Measurements from ENCODE around the gene RNF130. TPM values are rescaled to one million over a fixed set of nuclear protein-coding genes. Genes with fewer than 3 reads are reported as not detected.

RNF130 gene
- total RNA-seq, 1 experiment from 2014 or later: 31.8 TPM

GRCh38 chr5:180012316-180012715, 59.2 kb downstream of the RNF130 start:
- no peak for DNase-seq (ENCODE audit: unreplicated experiment)
- H3K36me3 Mint-ChIP-seq (ENCODE audit: insufficient read depth, unreplicated experiment): peaks cover 14% of the 10 kb centered on the region
- TF ChIP-seq CTCF (IDR thresholded peaks at IDR 0.05; ENCODE audit: unreplicated experiment): no peak
- intact Hi-C loops (cut with micrococcal nuclease): no loop called here
- H3K27ac Mint-ChIP-seq (ENCODE audit: low read depth, unreplicated experiment): no peak overlapping the region
- CTCF ChIA-PET: no interaction called here
- no peaks in the 10 kb centered on the region for H3K4me1 Mint-ChIP-seq (ENCODE audit: insufficient read depth, unreplicated experiment)
- H3K9me3 Mint-ChIP-seq (ENCODE audit: unreplicated experiment): no peaks in the 10 kb centered on the region
- no peaks in the 10 kb centered on the region for H3K27me3 Mint-ChIP-seq (ENCODE audit: insufficient read depth, unreplicated experiment)
- no peak overlapping the region for H3K4me3 Mint-ChIP-seq (ENCODE audit: unreplicated experiment)
- POLR2A ChIA-PET: interaction anchor here (0.9 kb wide), 1 partner anchor 13 kb away, joined by 3 read pairs; no protein-coding TSS in a partner anchor
- BruUV-seq (replicated peaks): no TSS peak

- no peaks in the 10 kb centered on the region for H3K9me3 Mint-ChIP-seq (ENCODE audit: unreplicated experiment)
- intact Hi-C loops (cut with micrococcal nuclease): no loop called here
- DNase-seq (ENCODE audit: unreplicated experiment): no peak
- H3K4me1 Mint-ChIP-seq (ENCODE audit: insufficient read depth, unreplicated experiment): no peaks in the 10 kb centered on the region
- no peak overlapping the region for H3K4me3 Mint-ChIP-seq (ENCODE audit: unreplicated experiment)
- BruUV-seq (replicated peaks): no TSS peak
- no peak for TF ChIP-seq CTCF (IDR thresholded peaks at IDR 0.05; ENCODE audit: unreplicated experiment)
- no peak overlapping the region for H3K27ac Mint-ChIP-seq (ENCODE audit: low read depth, unreplicated experiment)
- no peaks in the 10 kb centered on the region for H3K27me3 Mint-ChIP-seq (ENCODE audit: insufficient read depth, unreplicated experiment)
- peaks cover 14% of the 10 kb centered on the region for H3K36me3 Mint-ChIP-seq (ENCODE audit: insufficient read depth, unreplicated experiment)
- CTCF ChIA-PET: no interaction called here
- POLR2A ChIA-PET: no interaction called here
Measured at GRCh38 chr5:180010636-180011035, 60.9 kb downstream of the RNF130 start.

- no peaks in the 10 kb centered on the region for H3K9me3 Mint-ChIP-seq (ENCODE audit: unreplicated experiment)
- no peaks in the 10 kb centered on the region for H3K4me1 Mint-ChIP-seq (ENCODE audit: insufficient read depth, unreplicated experiment)
- no peak overlapping the region for H3K4me3 Mint-ChIP-seq (ENCODE audit: unreplicated experiment)
- DNase-seq (ENCODE audit: unreplicated experiment): no peak
- intact Hi-C loops (cut with micrococcal nuclease): no loop called here
- BruUV-seq (replicated peaks): no TSS peak
- ChIA-PET CTCF (no interaction called here), POLR2A (no interaction called here)
- no peaks in the 10 kb centered on the region for H3K27me3 Mint-ChIP-seq (ENCODE audit: insufficient read depth, unreplicated experiment)
- no peak overlapping the region for H3K27ac Mint-ChIP-seq (ENCODE audit: low read depth, unreplicated experiment)
- TF ChIP-seq CTCF (IDR thresholded peaks at IDR 0.05; ENCODE audit: unreplicated experiment): no peak
- peaks cover 19% of the 10 kb centered on the region for H3K36me3 Mint-ChIP-seq (ENCODE audit: insufficient read depth, unreplicated experiment)
Measured at GRCh38 chr5:180009581-180009980, 62.0 kb downstream of the RNF130 start.

- no peak for DNase-seq (ENCODE audit: unreplicated experiment)
- H3K4me1 Mint-ChIP-seq (ENCODE audit: insufficient read depth, unreplicated experiment): no peaks in the 10 kb centered on the region
- ChIA-PET POLR2A (interaction anchor here (0.7 kb wide), 1 partner anchor 44 kb away, joined by 3 read pairs; no protein-coding TSS in a partner anchor), CTCF (no interaction called here)
- no peak overlapping the region for H3K27ac Mint-ChIP-seq (ENCODE audit: low read depth, unreplicated experiment)
- no peaks in the 10 kb centered on the region for H3K27me3 Mint-ChIP-seq (ENCODE audit: insufficient read depth, unreplicated experiment)
- no peak overlapping the region for H3K4me3 Mint-ChIP-seq (ENCODE audit: unreplicated experiment)
- BruUV-seq (replicated peaks): no TSS peak
- intact Hi-C loops (cut with micrococcal nuclease): no loop called here
- no peak for TF ChIP-seq CTCF (IDR thresholded peaks at IDR 0.05; ENCODE audit: unreplicated experiment)
- peaks cover 19% of the 10 kb centered on the region for H3K36me3 Mint-ChIP-seq (ENCODE audit: insufficient read depth, unreplicated experiment)
- no peaks in the 10 kb centered on the region for H3K9me3 Mint-ChIP-seq (ENCODE audit: unreplicated experiment)
Measured at GRCh38 chr5:180008433-180008832, 63.1 kb downstream of the RNF130 start.

All from MCF 10A (cell line).